Measurements from ENCODE around the gene TIMP3. TPM values are rescaled to one million over a fixed set of nuclear protein-coding genes. Genes with fewer than 3 reads are reported as not detected.

TIMP3 gene
- total RNA-seq, 2 donors from 2014 or later, result not detected

GRCh38 chr22:32775957-32776356 lies 25.5 kb upstream of the TIMP3 start:
- Mint-ChIP-seq H3K27ac (no peak overlapping the region), H3K4me3 (no peak overlapping the region), H3K36me3 (ENCODE audit: low read depth) (no peaks in the 10 kb centered on the region), H3K4me1 (no peaks in the 10 kb centered on the region), H3K9me3 (no peaks in the 10 kb centered on the region), H3K27me3 (peaks cover 13% of the 10 kb centered on the region)
- no peak for ATAC-seq (replicated peaks)

GRCh38 chr22:32776397-32776796 lies 25.1 kb upstream of the TIMP3 start:
- Mint-ChIP-seq H3K27ac (no peak overlapping the region), H3K4me1 (no peaks in the 10 kb centered on the region), H3K9me3 (no peaks in the 10 kb centered on the region), H3K36me3 (ENCODE audit: low read depth) (no peaks in the 10 kb centered on the region), H3K4me3 (no peak overlapping the region), H3K27me3 (peaks cover 13% of the 10 kb centered on the region)
- no peak for ATAC-seq (replicated peaks)

GRCh38 chr22:32776802-32777201 lies 24.7 kb upstream of the TIMP3 start:
- Mint-ChIP-seq H3K4me1 (no peaks in the 10 kb centered on the region), H3K9me3 (no peaks in the 10 kb centered on the region), H3K27me3 (peaks cover 13% of the 10 kb centered on the region), H3K4me3 (no peak overlapping the region), H3K36me3 (ENCODE audit: low read depth) (no peaks in the 10 kb centered on the region), H3K27ac (no peak overlapping the region)
- ATAC-seq (replicated peaks), result no peak

GRCh38 chr22:32777987-32778386 lies 23.5 kb upstream of the TIMP3 start:
- peaks cover 13% of the 10 kb centered on the region for H3K27me3 Mint-ChIP-seq

GRCh38 chr22:32780726-32781310 lies 20.7 kb upstream of the TIMP3 start:
- Mint-ChIP-seq H3K27me3 (peaks cover 9% of the 10 kb centered on the region), H3K27ac (no peak overlapping the region), H3K4me3 (no peak overlapping the region), H3K9me3 (no peaks in the 10 kb centered on the region), H3K36me3 (ENCODE audit: low read depth) (no peaks in the 10 kb centered on the region), H3K4me1 (no peaks in the 10 kb centered on the region)
- no peak for ATAC-seq (replicated peaks)

More at GRCh38 chr22:32777987-32778386, 23.5 kb upstream of the TIMP3 start:
- Mint-ChIP-seq H3K36me3 (ENCODE audit: low read depth) (no peaks in the 10 kb centered on the region), H3K27ac (no peak overlapping the region), H3K4me1 (no peaks in the 10 kb centered on the region), H3K4me3 (no peak overlapping the region), H3K9me3 (no peaks in the 10 kb centered on the region)
- ATAC-seq (replicated peaks), result no peak

GRCh38 chr22:32781695-32782094 lies 19.8 kb upstream of the TIMP3 start:
- H3K36me3 Mint-ChIP-seq (ENCODE audit: low read depth), result no peaks in the 10 kb centered on the region
- no peaks in the 10 kb centered on the region for H3K9me3 Mint-ChIP-seq
- peaks cover 9% of the 10 kb centered on the region for H3K27me3 Mint-ChIP-seq
- no peak overlapping the region for H3K27ac Mint-ChIP-seq
- H3K4me3 Mint-ChIP-seq, result no peak overlapping the region
- no peaks in the 10 kb centered on the region for H3K4me1 Mint-ChIP-seq
- no peak for ATAC-seq (replicated peaks)

GRCh38 chr22:32785321-32786026 lies 16.0 kb upstream of the TIMP3 start:
- Mint-ChIP-seq H3K27me3 (peaks cover 21% of the 10 kb centered on the region), H3K9me3 (no peaks in the 10 kb centered on the region), H3K4me1 (no peaks in the 10 kb centered on the region), H3K4me3 (no peak overlapping the region), H3K27ac (no peak overlapping the region), H3K36me3 (ENCODE audit: low read depth) (no peaks in the 10 kb centered on the region)
- no peak for ATAC-seq (replicated peaks)

- H3K4me1 Mint-ChIP-seq, result no peaks in the 10 kb centered on the region
- no peaks in the 10 kb centered on the region for H3K9me3 Mint-ChIP-seq
- ATAC-seq (replicated peaks), result no peak
- H3K27me3 Mint-ChIP-seq, result peaks cover 24% of the 10 kb centered on the region
- H3K36me3 Mint-ChIP-seq (ENCODE audit: low read depth), result no peaks in the 10 kb centered on the region
- H3K27ac Mint-ChIP-seq, result no peak overlapping the region
- H3K4me3 Mint-ChIP-seq, result no peak overlapping the region
These were observed 15.5 kb upstream of the TIMP3 start for GRCh38 chr22:32786027-32786418.

GRCh38 chr22:32788904-32789624 lies 12.4 kb upstream of the TIMP3 start:
- H3K4me1 Mint-ChIP-seq, result no peaks in the 10 kb centered on the region
- no peak overlapping the region for H3K27ac Mint-ChIP-seq
- peaks cover 24% of the 10 kb centered on the region for H3K27me3 Mint-ChIP-seq
- H3K9me3 Mint-ChIP-seq, result no peaks in the 10 kb centered on the region
- H3K36me3 Mint-ChIP-seq (ENCODE audit: low read depth), result no peaks in the 10 kb centered on the region
- no peak overlapping the region for H3K4me3 Mint-ChIP-seq
- no peak for ATAC-seq (replicated peaks)

- H3K36me3 Mint-ChIP-seq (ENCODE audit: low read depth), result no peaks in the 10 kb centered on the region
- no peak overlapping the region for H3K27ac Mint-ChIP-seq
- H3K4me1 Mint-ChIP-seq, result no peaks in the 10 kb centered on the region
- no peak overlapping the region for H3K4me3 Mint-ChIP-seq
- H3K27me3 Mint-ChIP-seq, result peaks cover 19% of the 10 kb centered on the region
- no peaks in the 10 kb centered on the region for H3K9me3 Mint-ChIP-seq
- no peak for ATAC-seq (replicated peaks)
These were observed 11.5 kb upstream of the TIMP3 start for GRCh38 chr22:32789797-32790620.

- Mint-ChIP-seq H3K4me1 (no peaks in the 10 kb centered on the region), H3K27ac (no peak overlapping the region), H3K4me3 (no peak overlapping the region)
These were observed 10.4 kb upstream of the TIMP3 start for GRCh38 chr22:32791056-32791455.

GRCh38 chr22:32791485-32791884 lies 10.0 kb upstream of the TIMP3 start:
- Mint-ChIP-seq H3K4me1 (no peaks in the 10 kb centered on the region), H3K4me3 (no peak overlapping the region), H3K36me3 (ENCODE audit: low read depth) (no peaks in the 10 kb centered on the region), H3K9me3 (no peaks in the 10 kb centered on the region), H3K27ac (no peak overlapping the region), H3K27me3 (peaks cover 20% of the 10 kb centered on the region)
- no peak for ATAC-seq (replicated peaks)

More at GRCh38 chr22:32791056-32791455, 10.4 kb upstream of the TIMP3 start:
- Mint-ChIP-seq H3K9me3 (no peaks in the 10 kb centered on the region), H3K36me3 (ENCODE audit: low read depth) (no peaks in the 10 kb centered on the region), H3K27me3 (peaks cover 20% of the 10 kb centered on the region)
- no peak for ATAC-seq (replicated peaks)

GRCh38 chr22:32793589-32793988 lies 7.9 kb upstream of the TIMP3 start:
- Mint-ChIP-seq H3K4me1 (no peaks in the 10 kb centered on the region), H3K9me3 (no peaks in the 10 kb centered on the region), H3K27me3 (peaks cover 22% of the 10 kb centered on the region), H3K27ac (no peak overlapping the region), H3K4me3 (no peak overlapping the region), H3K36me3 (ENCODE audit: low read depth) (no peaks in the 10 kb centered on the region)
- ATAC-seq (replicated peaks), result no peak

- H3K36me3 Mint-ChIP-seq (ENCODE audit: low read depth), result no peaks in the 10 kb centered on the region
- no peak overlapping the region for H3K27ac Mint-ChIP-seq
- H3K9me3 Mint-ChIP-seq, result no peaks in the 10 kb centered on the region
- H3K4me1 Mint-ChIP-seq, result no peaks in the 10 kb centered on the region
- no peak for ATAC-seq (replicated peaks)
- no peak overlapping the region for H3K4me3 Mint-ChIP-seq
- H3K27me3 Mint-ChIP-seq, result peaks cover 25% of the 10 kb centered on the region
These were observed 6.9 kb upstream of the TIMP3 start for GRCh38 chr22:32794449-32795213.
